Activated naive CD4-positive, alpha-beta T cell treated with Interleukin-2 at 50 U/mL for 16 hours (primary cell): ENCODE data around the gene ARID4B.
"Not testable (repeated sequence)": the region's sequence is repeated elsewhere in the genome, so short reads cannot be mapped to it uniquely, and the experiment has no call there.

Experiments used
- DNase-seq: peaks from one replicate; pipeline ENCODE4 v3.0.0-alpha.2; 2020

Gene ARID4B

GRCh38 chr1:235213752-235214151 lies 114.2 kb downstream of the ARID4B start:
- DNase-seq: no peak

- DNase-seq: no peak
Observed at GRCh38 chr1:235211517-235211916, 116.5 kb downstream of the ARID4B start.

GRCh38 chr1:235207209-235207565 lies 120.8 kb downstream of the ARID4B start:
- DNase-seq: peak; percentile 47

GRCh38 chr1:235206533-235207208 lies 121.3 kb downstream of the ARID4B start:
- no peak for DNase-seq

GRCh38 chr1:235205687-235206086 lies 122.3 kb downstream of the ARID4B start:
- no peak for DNase-seq

GRCh38 chr1:235203428-235203827 lies 124.6 kb downstream of the ARID4B start:
- DNase-seq: no peak

GRCh38 chr1:235202447-235202846 lies 125.5 kb downstream of the ARID4B start:
- DNase-seq: not testable (repeated sequence)

- no peak for DNase-seq
Observed at GRCh38 chr1:235199441-235199840, 128.5 kb downstream of the ARID4B start.

GRCh38 chr1:235190431-235190830 lies 137.5 kb downstream of the ARID4B start:
- no peak for DNase-seq

- DNase-seq: no peak
Observed at GRCh38 chr1:235187316-235187715, 140.7 kb downstream of the ARID4B start.

- DNase-seq: no peak
Observed at GRCh38 chr1:235181561-235182245, 146.3 kb downstream of the ARID4B start.

- no peak for DNase-seq
Observed at GRCh38 chr1:235180916-235181460, 147.0 kb downstream of the ARID4B start.

GRCh38 chr1:235176486-235176885 lies 151.5 kb downstream of the ARID4B start:
- DNase-seq: no peak

GRCh38 chr1:235169986-235170385 lies 158.0 kb downstream of the ARID4B start:
- DNase-seq: no peak

GRCh38 chr1:235168375-235168774 lies 159.6 kb downstream of the ARID4B start:
- no peak for DNase-seq

- DNase-seq: no peak
Observed at GRCh38 chr1:235161685-235162327, 166.2 kb downstream of the ARID4B start.

- peak; percentile 95 for DNase-seq
Observed at GRCh38 chr1:235160957-235161684, 166.9 kb downstream of the ARID4B start, which contains the start of gene RBM34. RBM34 (minus strand) TSS chr1:235161250; CDS start chr1:235161226, 24 bp downstream.

GRCh38 chr1:235160383-235160956 lies 167.5 kb downstream of the ARID4B start:
- no peak for DNase-seq

GRCh38 chr1:235159930-235160329 lies 168.0 kb downstream of the ARID4B start:
- DNase-seq: not testable (repeated sequence)

- DNase-seq: not testable (repeated sequence)
Observed at GRCh38 chr1:235159284-235159683, 168.7 kb downstream of the ARID4B start.

GRCh38 chr1:235158680-235159079 lies 169.3 kb downstream of the ARID4B start:
- DNase-seq: no peak

- DNase-seq: no peak
Observed at GRCh38 chr1:235157150-235157549, 170.8 kb downstream of the ARID4B start.

GRCh38 chr1:235156740-235157139 lies 171.2 kb downstream of the ARID4B start:
- no peak for DNase-seq
